PC-3 (cell line): ENCODE measurements around the gene GNRHR.

Experiments used
- EZH2 ChIP-seq: fragments of 300-600 bp; sonication (generic); IDR thresholded peaks from one replicate; pipeline ENCODE4 v1.6.1; 2017; ENCODE audit warnings: antibody characterized with exemption, mild to moderate bottlenecking, low read length; ENCODE audit not compliant: unreplicated experiment
- EZH2phosphoT487 ChIP-seq: fragments of 300-600 bp; sonication (generic); IDR thresholded peaks from 2 replicates; pipeline ENCODE4 v1.6.1; 2018; ENCODE audit warnings: mild to moderate bottlenecking, antibody characterized with exemption, low read length, borderline replicate concordance
- TF ChIP-seq, protein P1 (sequence below): fragments of 300-600 bp; sonication (generic); conservative IDR thresholded peaks from 2 replicates; pipeline ENCODE4 v1.5.1; 2017; ENCODE audit warnings: antibody characterized with exemption, low read depth, mild to moderate bottlenecking, low read length

DNA sequence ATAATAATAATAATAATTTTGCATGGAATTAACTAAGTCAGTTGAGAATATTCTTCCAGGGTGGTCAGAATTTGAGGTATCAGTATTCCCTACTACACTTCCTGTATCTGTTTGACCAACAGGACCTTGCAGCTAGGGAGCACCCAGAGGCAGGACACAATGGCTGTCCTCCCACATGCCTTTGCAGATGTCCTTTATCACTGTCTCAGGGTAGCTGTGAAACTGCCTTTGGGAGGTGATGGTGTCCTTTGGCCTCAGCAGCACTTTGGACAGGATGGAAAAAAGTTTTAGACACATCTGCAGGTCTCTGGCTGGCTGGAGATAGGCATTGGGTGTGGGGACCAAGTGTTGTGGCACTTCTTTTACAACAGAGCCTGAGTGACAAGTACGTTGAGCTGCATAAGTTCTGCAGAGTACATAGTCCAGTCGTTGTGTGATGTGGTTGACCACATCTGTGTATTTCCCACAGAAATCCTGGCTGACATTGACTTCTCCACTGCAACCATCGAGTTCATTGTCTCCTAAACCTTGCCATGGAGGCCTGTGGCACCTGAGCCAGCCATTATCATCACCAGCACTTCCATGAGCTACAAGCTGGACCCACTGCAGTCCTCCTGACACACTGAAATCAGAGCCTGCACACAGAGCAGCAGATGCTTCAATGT is 34.1 kb downstream of the GNRHR start:
- TF ChIP-seq, protein P1, sequence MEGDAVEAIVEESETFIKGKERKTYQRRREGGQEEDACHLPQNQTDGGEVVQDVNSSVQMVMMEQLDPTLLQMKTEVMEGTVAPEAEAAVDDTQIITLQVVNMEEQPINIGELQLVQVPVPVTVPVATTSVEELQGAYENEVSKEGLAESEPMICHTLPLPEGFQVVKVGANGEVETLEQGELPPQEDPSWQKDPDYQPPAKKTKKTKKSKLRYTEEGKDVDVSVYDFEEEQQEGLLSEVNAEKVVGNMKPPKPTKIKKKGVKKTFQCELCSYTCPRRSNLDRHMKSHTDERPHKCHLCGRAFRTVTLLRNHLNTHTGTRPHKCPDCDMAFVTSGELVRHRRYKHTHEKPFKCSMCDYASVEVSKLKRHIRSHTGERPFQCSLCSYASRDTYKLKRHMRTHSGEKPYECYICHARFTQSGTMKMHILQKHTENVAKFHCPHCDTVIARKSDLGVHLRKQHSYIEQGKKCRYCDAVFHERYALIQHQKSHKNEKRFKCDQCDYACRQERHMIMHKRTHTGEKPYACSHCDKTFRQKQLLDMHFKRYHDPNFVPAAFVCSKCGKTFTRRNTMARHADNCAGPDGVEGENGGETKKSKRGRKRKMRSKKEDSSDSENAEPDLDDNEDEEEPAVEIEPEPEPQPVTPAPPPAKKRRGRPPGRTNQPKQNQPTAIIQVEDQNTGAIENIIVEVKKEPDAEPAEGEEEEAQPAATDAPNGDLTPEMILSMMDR = no peak
- TF ChIP-seq EZH2phosphoT487 (no peak), EZH2 (no peak)
